ENCODE measurements around the gene DAND5.
A peak's percentile ranks its signal among the peaks of the same experiment; 100 is the strongest.

DAND5 gene

DNA sequence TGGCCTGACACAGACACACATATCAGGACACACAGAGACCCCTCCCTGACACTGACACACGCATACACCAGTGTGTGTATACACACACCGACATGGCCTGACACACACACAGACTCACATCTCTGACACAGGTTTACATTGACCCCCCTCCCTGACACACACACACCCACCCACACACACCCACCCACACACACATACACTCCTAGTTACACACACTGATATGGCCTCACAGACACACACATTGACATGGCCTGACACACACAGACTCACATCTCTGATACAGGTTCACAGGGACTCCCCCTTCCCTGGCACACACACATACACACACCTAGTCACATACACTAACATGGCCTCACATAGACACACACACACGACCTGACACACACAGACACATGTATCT lies 21.5 kb downstream of the DAND5 start:
- H3K27ac ChIP-seq, result no peak overlapping the region
- TF ChIP-seq CTCF (IDR thresholded peaks at IDR 0.05), result no peak
- TF ChIP-seq ZFX (IDR thresholded peaks at IDR 0.05; ENCODE audit: borderline replicate concordance), result no peak

DNA sequence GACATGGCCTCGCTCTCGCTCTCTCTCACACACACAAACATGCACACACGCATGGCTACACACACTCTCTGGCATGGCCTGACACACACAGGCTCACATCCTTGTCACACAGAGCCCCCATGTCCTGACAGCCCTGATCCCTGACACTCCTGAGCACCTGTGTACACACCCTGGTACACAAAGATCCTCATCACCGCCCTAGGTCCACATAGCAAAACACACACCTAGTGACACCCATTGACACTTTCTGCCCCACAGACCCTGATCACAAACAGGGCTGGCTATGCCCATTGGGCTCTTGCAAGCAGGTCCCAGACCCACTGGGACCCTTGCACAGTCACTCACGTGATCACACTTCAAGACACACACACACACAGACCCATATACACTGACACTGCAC lies 21.9 kb downstream of the DAND5 start:
- TF ChIP-seq CTCF (IDR thresholded peaks at IDR 0.05) (no peak), ZFX (IDR thresholded peaks at IDR 0.05; ENCODE audit: borderline replicate concordance) (no peak)
- H3K27ac ChIP-seq, result no peak overlapping the region

DNA sequence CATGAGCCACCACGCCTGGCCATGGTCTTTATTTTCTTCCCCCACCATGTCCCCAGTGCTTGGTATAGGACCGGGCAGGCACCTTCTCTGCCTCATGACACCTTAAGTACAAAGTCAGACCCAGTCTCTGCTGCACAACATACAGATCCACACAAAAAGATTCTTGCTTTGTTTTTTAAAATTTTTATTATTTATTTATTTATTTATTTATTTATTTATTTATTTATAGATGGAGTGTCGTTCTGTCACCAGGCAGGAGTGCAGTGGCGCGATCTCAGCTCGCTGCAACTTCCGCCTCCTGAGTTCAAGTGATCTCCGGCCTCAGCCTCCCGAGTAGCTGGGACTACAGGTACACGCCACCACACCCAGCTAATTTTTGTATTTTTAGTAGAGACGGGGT lies 23.4 kb downstream of the DAND5 start:
- no peak overlapping the region for H3K27ac ChIP-seq
- TF ChIP-seq CTCF (IDR thresholded peaks at IDR 0.05), result no peak
- TF ChIP-seq ZFX (IDR thresholded peaks at IDR 0.05; ENCODE audit: borderline replicate concordance), result no peak

DNA sequence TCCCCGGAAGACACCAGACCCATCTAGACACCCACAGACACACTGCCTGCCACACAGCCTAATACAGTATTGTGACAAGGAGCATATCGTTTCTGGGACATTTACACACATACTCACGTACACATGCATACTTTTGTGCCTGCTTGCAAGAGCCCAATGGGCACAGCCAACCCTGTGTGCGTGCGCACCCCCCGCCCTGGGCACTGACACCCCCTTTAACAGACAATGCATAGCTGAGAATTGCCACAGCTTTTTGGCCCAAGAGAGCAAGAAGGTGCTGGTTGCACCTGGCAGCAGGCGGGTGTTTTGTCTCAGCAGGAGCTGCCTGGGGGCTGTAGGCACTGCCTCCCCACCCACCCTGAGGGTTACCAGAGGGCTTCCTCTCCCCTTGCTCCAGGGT lies 24.2 kb downstream of the DAND5 start:
- no peak for TF ChIP-seq ZFX (IDR thresholded peaks at IDR 0.05; ENCODE audit: borderline replicate concordance)
- TF ChIP-seq CTCF (IDR thresholded peaks at IDR 0.05), result no peak
- H3K27ac ChIP-seq, result peak overlapping the region; percentile 99

DNA sequence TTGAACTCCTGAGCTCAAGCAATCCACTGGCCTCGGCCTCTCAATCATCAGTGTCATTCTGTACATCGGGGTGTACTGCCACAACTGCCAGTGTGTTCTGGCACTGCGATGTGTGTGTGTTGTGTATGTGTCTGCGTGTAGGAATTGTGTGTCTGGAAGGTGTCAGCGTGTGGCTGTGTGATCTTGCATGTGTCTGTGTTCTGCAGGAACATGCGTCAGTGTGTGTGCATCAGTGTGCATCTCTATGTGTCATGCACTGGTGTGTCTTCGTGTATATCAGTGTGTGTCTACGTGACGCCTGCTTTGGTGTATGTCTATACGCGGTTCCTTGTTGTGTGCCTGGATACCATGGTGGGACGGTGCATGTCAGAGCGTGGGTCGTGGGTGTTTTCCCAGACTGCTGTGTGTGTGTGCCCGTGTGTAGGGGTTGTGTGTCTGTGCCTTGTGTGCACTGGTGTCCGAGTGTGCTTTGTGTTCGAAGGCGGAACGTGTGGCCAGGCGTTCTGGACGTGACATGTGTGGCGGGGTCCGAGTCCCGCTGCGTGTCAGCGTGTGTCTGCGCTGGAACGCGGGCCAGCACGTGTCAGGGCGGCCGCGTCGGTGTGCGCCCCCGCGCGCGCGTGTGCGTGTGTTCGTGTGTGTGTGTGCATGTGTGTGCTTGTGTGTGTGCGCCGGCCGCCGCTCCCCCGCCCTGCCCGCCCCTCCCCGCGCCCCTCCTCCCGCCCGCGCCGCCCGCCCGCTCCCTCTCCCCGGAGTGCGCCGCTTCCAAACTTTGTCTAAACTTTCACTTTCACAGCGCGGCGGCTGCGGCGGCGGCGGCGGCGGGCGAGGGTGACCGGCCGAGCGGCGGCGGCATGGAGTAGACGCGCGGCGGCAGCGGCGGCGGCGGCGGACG lies 25.6 kb downstream of the DAND5 start, which contains the start of gene NFIX:
NFIX (plus strand) TSS at position 775 of the 895 bp plus-strand sequence. CDS start 363 bp downstream, outside the sequence.
- TF ChIP-seq CTCF (IDR thresholded peaks at IDR 0.05) (no peak), ZFX (IDR thresholded peaks at IDR 0.05; ENCODE audit: borderline replicate concordance) (no peak)
- peak within 1 kb of the TSS; percentile 99 for H3K27ac ChIP-seq

- TF ChIP-seq ZFX (IDR thresholded peaks at IDR 0.05; ENCODE audit: borderline replicate concordance) (no peak), CTCF (IDR thresholded peaks at IDR 0.05) (no peak)
Observed at GRCh38 chr19:12995596-12996405, 26.4 kb downstream of the DAND5 start.

More at GRCh38 chr19:12995596-12996405, 26.4 kb downstream of the DAND5 start:
- H3K27ac ChIP-seq, result peak overlapping the region; percentile 99
